ENCODE measurements around the gene BLMH. TPM values are rescaled to one million over a fixed set of nuclear protein-coding genes. Genes with fewer than 3 reads are reported as not detected.
A peak's percentile ranks its signal among the peaks of the same experiment; 100 is the strongest.

Gene BLMH
- total and polyA plus RNA-seq, 9 of the 15 experiments (the other 6 are each of a cell fraction or from before 2014, with no cell fraction given) = 26.0 to 118 (median 67.3) TPM

DNA sequence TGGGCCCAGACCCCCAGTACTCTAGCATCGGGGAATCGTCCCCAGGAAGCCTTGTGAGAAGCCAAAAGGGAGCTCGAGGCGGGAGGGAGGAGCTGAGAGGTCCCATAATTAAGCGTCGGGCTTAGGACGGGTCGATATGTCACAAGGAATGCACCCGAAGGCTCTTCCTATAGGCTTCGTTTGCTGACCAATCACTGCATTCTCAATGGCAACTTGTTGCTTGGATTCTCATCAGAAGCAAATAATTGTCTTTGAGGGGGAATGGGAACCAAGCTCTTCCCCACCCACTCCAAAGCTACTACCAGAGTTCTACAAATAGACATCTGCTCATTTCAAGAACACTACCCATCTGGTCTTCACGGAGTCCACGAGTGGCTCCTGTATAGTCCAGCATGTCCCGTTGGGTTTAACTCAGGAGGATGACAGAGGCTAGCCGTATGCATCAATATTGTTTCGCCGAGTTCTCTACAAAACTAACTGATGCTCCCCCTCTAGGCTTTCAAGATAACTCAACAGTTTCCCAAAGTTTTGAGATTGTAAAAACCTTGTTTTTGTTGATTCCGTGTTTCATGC is 628 bp upstream of the BLMH start (continued):
- TF ChIP-seq, protein P1, sequence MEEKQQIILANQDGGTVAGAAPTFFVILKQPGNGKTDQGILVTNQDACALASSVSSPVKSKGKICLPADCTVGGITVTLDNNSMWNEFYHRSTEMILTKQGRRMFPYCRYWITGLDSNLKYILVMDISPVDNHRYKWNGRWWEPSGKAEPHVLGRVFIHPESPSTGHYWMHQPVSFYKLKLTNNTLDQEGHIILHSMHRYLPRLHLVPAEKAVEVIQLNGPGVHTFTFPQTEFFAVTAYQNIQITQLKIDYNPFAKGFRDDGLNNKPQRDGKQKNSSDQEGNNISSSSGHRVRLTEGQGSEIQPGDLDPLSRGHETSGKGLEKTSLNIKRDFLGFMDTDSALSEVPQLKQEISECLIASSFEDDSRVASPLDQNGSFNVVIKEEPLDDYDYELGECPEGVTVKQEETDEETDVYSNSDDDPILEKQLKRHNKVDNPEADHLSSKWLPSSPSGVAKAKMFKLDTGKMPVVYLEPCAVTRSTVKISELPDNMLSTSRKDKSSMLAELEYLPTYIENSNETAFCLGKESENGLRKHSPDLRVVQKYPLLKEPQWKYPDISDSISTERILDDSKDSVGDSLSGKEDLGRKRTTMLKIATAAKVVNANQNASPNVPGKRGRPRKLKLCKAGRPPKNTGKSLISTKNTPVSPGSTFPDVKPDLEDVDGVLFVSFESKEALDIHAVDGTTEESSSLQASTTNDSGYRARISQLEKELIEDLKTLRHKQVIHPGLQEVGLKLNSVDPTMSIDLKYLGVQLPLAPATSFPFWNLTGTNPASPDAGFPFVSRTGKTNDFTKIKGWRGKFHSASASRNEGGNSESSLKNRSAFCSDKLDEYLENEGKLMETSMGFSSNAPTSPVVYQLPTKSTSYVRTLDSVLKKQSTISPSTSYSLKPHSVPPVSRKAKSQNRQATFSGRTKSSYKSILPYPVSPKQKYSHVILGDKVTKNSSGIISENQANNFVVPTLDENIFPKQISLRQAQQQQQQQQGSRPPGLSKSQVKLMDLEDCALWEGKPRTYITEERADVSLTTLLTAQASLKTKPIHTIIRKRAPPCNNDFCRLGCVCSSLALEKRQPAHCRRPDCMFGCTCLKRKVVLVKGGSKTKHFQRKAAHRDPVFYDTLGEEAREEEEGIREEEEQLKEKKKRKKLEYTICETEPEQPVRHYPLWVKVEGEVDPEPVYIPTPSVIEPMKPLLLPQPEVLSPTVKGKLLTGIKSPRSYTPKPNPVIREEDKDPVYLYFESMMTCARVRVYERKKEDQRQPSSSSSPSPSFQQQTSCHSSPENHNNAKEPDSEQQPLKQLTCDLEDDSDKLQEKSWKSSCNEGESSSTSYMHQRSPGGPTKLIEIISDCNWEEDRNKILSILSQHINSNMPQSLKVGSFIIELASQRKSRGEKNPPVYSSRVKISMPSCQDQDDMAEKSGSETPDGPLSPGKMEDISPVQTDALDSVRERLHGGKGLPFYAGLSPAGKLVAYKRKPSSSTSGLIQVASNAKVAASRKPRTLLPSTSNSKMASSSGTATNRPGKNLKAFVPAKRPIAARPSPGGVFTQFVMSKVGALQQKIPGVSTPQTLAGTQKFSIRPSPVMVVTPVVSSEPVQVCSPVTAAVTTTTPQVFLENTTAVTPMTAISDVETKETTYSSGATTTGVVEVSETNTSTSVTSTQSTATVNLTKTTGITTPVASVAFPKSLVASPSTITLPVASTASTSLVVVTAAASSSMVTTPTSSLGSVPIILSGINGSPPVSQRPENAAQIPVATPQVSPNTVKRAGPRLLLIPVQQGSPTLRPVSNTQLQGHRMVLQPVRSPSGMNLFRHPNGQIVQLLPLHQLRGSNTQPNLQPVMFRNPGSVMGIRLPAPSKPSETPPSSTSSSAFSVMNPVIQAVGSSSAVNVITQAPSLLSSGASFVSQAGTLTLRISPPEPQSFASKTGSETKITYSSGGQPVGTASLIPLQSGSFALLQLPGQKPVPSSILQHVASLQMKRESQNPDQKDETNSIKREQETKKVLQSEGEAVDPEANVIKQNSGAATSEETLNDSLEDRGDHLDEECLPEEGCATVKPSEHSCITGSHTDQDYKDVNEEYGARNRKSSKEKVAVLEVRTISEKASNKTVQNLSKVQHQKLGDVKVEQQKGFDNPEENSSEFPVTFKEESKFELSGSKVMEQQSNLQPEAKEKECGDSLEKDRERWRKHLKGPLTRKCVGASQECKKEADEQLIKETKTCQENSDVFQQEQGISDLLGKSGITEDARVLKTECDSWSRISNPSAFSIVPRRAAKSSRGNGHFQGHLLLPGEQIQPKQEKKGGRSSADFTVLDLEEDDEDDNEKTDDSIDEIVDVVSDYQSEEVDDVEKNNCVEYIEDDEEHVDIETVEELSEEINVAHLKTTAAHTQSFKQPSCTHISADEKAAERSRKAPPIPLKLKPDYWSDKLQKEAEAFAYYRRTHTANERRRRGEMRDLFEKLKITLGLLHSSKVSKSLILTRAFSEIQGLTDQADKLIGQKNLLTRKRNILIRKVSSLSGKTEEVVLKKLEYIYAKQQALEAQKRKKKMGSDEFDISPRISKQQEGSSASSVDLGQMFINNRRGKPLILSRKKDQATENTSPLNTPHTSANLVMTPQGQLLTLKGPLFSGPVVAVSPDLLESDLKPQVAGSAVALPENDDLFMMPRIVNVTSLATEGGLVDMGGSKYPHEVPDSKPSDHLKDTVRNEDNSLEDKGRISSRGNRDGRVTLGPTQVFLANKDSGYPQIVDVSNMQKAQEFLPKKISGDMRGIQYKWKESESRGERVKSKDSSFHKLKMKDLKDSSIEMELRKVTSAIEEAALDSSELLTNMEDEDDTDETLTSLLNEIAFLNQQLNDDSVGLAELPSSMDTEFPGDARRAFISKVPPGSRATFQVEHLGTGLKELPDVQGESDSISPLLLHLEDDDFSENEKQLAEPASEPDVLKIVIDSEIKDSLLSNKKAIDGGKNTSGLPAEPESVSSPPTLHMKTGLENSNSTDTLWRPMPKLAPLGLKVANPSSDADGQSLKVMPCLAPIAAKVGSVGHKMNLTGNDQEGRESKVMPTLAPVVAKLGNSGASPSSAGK (IDR thresholded peaks at IDR 0.05) = peak; percentile 62; the same call in 1 of the 2 replicates
- TF ChIP-seq, protein P2, sequence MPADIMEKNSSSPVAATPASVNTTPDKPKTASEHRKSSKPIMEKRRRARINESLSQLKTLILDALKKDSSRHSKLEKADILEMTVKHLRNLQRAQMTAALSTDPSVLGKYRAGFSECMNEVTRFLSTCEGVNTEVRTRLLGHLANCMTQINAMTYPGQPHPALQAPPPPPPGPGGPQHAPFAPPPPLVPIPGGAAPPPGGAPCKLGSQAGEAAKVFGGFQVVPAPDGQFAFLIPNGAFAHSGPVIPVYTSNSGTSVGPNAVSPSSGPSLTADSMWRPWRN (IDR thresholded peaks at IDR 0.05; ENCODE audit: low read depth) = no peak
- TF ChIP-seq NR2C2 (CRISPR knock-in tag; IDR thresholded peaks at IDR 0.05) (no peak), NR2C2 (tag; IDR thresholded peaks at IDR 0.05) (no peak), E2F3 (CRISPR knock-in tag; IDR thresholded peaks at IDR 0.05) (no peak), SRF (CRISPR knock-in tag; IDR thresholded peaks at IDR 0.05) (no peak)
- TF ChIP-seq, protein P3, sequence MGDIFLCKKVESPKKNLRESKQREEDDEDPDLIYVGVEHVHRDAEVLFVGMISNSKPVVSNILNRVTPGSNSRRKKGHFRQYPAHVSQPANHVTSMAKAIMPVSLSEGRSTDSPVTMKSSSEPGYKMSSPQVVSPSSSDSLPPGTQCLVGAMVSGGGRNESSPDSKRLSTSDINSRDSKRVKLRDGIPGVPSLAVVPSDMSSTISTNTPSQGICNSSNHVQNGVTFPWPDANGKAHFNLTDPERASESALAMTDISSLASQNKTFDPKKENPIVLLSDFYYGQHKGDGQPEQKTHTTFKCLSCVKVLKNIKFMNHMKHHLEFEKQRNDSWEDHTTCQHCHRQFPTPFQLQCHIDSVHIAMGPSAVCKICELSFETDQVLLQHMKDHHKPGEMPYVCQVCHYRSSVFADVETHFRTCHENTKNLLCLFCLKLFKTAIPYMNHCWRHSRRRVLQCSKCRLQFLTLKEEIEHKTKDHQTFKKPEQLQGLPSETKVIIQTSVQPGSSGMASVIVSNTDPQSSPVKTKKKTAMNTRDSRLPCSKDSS (IDR thresholded peaks at IDR 0.05; ENCODE audit: low read depth, partially characterized antibody) = no peak
- TF ChIP-seq, protein P4, sequence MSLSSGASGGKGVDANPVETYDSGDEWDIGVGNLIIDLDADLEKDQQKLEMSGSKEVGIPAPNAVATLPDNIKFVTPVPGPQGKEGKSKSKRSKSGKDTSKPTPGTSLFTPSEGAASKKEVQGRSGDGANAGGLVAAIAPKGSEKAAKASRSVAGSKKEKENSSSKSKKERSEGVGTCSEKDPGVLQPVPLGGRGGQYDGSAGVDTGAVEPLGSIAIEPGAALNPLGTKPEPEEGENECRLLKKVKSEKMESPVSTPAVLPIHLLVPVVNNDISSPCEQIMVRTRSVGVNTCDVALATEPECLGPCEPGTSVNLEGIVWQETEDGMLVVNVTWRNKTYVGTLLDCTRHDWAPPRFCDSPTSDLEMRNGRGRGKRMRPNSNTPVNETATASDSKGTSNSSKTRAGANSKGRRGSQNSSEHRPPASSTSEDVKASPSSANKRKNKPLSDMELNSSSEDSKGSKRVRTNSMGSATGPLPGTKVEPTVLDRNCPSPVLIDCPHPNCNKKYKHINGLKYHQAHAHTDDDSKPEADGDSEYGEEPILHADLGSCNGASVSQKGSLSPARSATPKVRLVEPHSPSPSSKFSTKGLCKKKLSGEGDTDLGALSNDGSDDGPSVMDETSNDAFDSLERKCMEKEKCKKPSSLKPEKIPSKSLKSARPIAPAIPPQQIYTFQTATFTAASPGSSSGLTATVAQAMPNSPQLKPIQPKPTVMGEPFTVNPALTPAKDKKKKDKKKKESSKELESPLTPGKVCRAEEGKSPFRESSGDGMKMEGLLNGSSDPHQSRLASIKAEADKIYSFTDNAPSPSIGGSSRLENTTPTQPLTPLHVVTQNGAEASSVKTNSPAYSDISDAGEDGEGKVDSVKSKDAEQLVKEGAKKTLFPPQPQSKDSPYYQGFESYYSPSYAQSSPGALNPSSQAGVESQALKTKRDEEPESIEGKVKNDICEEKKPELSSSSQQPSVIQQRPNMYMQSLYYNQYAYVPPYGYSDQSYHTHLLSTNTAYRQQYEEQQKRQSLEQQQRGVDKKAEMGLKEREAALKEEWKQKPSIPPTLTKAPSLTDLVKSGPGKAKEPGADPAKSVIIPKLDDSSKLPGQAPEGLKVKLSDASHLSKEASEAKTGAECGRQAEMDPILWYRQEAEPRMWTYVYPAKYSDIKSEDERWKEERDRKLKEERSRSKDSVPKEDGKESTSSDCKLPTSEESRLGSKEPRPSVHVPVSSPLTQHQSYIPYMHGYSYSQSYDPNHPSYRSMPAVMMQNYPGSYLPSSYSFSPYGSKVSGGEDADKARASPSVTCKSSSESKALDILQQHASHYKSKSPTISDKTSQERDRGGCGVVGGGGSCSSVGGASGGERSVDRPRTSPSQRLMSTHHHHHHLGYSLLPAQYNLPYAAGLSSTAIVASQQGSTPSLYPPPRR (CRISPR knock-in tag; IDR thresholded peaks at IDR 0.05; ENCODE audit: borderline replicate concordance) = no peak

All from K562 (cell line).